Mesothelial cell of epicardium (in vitro differentiated cells): Measurements from ENCODE around the gene BATF2. TPM values are rescaled to one million over a fixed set of nuclear protein-coding genes. Genes with fewer than 3 reads are reported as not detected.

Experiments
- DNase-seq, 2 experiments: peaks; one replicate each; pipeline ENCODE4 v3.0.0; 2021; ENCODE audit warnings: low spot score in 2 of 2; ENCODE audit not compliant: unreplicated experiment in 2 of 2
- H3K27ac Mint-ChIP-seq: 2 replicates; pipeline ENCODE4 v1.8.0; 2021; ENCODE audit warnings: mixed read lengths
- H3K27me3 Mint-ChIP-seq: 2 replicates; pipeline ENCODE4 v1.8.0; 2021; ENCODE audit warnings: low read depth, mixed read lengths
- H3K36me3 Mint-ChIP-seq: 2 replicates; pipeline ENCODE4 v1.8.0; 2021; ENCODE audit warnings: mixed read lengths
- H3K4me1 Mint-ChIP-seq: 2 replicates; pipeline ENCODE4 v1.8.0; 2021; ENCODE audit warnings: mixed read lengths
- H3K4me3 Mint-ChIP-seq: 2 replicates; pipeline ENCODE4 v1.8.0; 2021; ENCODE audit warnings: mild to moderate bottlenecking, moderate library complexity, mixed read lengths
- H3K9me3 Mint-ChIP-seq: 2 replicates; pipeline ENCODE4 v1.8.0; 2021; ENCODE audit warnings: mixed read lengths
- total RNA-seq: library from RNA; stranded (reverse); gene quantifications from 3 replicates; pipeline ENCODE4 v1.2.1, GENCODE V29; 2021
- TF ChIP-seq, protein P1 (sequence below): fragments of 200-600 bp; sonication (generic); IDR thresholded peaks from one replicate; pipeline ENCODE4 v1.5.0; 2021; ENCODE audit warnings: antibody characterized with exemption; ENCODE audit not compliant: unreplicated experiment

Gene BATF2
- total RNA-seq, 1 donor from 2014 or later, result 1.7 TPM

GRCh38 chr11:65019824-65020223 lies 23.1 kb upstream of the BATF2 start:
- Mint-ChIP-seq H3K9me3 (no peaks in the 10 kb centered on the region), H3K27me3 (no peaks in the 10 kb centered on the region), H3K36me3 (peaks cover 18% of the 10 kb centered on the region), H3K4me3 (no peak overlapping the region), H3K4me1 (peaks cover 2% of the 10 kb centered on the region), H3K27ac (no peak overlapping the region)
- TF ChIP-seq, protein P1, sequence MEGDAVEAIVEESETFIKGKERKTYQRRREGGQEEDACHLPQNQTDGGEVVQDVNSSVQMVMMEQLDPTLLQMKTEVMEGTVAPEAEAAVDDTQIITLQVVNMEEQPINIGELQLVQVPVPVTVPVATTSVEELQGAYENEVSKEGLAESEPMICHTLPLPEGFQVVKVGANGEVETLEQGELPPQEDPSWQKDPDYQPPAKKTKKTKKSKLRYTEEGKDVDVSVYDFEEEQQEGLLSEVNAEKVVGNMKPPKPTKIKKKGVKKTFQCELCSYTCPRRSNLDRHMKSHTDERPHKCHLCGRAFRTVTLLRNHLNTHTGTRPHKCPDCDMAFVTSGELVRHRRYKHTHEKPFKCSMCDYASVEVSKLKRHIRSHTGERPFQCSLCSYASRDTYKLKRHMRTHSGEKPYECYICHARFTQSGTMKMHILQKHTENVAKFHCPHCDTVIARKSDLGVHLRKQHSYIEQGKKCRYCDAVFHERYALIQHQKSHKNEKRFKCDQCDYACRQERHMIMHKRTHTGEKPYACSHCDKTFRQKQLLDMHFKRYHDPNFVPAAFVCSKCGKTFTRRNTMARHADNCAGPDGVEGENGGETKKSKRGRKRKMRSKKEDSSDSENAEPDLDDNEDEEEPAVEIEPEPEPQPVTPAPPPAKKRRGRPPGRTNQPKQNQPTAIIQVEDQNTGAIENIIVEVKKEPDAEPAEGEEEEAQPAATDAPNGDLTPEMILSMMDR, result no peak
- DNase-seq, result no peak

GRCh38 chr11:65017937-65018336 lies 21.2 kb upstream of the BATF2 start:
- TF ChIP-seq, protein P1, result no peak
- Mint-ChIP-seq H3K27ac (no peak overlapping the region), H3K4me1 (peaks cover 9% of the 10 kb centered on the region), H3K36me3 (peaks cover 18% of the 10 kb centered on the region), H3K4me3 (no peak overlapping the region), H3K27me3 (no peaks in the 10 kb centered on the region), H3K9me3 (no peaks in the 10 kb centered on the region)
- DNase-seq, result no peak

GRCh38 chr11:65016705-65017104 lies 19.9 kb upstream of the BATF2 start:
- TF ChIP-seq, protein P1, result no peak
- no peak for DNase-seq
- Mint-ChIP-seq H3K4me1 (peaks cover 11% of the 10 kb centered on the region), H3K36me3 (peaks cover 18% of the 10 kb centered on the region), H3K27ac (no peak overlapping the region), H3K4me3 (no peak overlapping the region), H3K27me3 (no peaks in the 10 kb centered on the region), H3K9me3 (no peaks in the 10 kb centered on the region)

- Mint-ChIP-seq H3K4me1 (peaks cover 11% of the 10 kb centered on the region), H3K27ac (peak overlapping the region; percentile 92)
- DNase-seq, result no peak
Measured at GRCh38 chr11:65014726-65015227, 18.0 kb upstream of the BATF2 start.

DNA sequence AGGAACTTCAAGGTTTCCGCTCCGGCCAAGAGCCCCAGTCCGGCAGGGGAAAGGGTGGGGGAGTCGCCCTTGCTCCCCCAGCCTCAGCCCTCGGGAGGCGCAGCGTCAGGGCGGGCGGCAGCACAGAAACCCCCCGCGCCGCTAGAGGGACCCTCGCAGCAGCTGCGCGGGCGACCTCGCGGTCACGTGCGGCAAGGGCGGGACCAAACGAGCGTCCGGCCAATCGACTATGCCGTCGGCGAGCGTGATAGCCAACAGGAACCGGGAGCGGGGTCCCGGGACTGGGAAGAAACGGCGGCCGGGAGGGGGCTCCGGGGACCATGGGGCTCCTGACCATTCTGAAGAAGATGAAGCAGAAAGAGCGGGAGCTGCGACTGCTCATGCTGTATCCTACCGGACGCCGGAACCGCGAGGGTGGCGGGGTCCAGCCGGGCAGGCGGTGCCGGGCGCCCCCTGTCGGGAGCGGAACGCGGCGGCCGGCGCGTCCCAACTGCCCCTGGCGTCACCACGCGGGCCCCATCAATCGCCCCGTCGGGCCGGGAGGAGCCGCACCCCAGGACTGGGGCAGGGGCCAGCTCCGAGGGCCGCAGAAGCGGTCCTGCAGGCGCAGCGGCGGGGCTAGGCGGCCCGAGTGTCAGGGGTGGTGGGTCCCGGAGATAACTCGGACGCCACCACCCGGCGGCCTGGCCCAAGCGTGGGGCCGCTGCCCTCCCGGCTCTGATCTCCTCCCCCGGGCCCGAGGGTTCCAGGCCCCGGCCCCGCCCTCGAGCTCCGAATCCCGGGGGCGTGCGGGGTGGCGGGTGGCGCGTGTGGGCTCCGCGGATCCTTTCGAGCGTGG lies 17.3 kb upstream of the BATF2 start, which contains the start of gene ARL2:
Gene ARL2, plus strand, starts transcription at position 273 of the 838 bp plus-strand sequence. Its CDS starts 48 bp downstream, at position 321.
- Mint-ChIP-seq H3K27ac (peak within 1 kb of the TSS; percentile 93), H3K27me3 (no peaks in the 10 kb centered on the region), H3K9me3 (no peaks in the 10 kb centered on the region), H3K4me1 (peaks cover 11% of the 10 kb centered on the region), H3K36me3 (peaks cover 15% of the 10 kb centered on the region), H3K4me3 (peak within 1 kb of the TSS; percentile 79)
- peak; percentile 86 to 91 for DNase-seq
- TF ChIP-seq, protein P1, result peak; percentile 68

More at GRCh38 chr11:65014726-65015227, 18.0 kb upstream of the BATF2 start:
- TF ChIP-seq, protein P1, result no peak
- Mint-ChIP-seq H3K36me3 (peaks cover 15% of the 10 kb centered on the region), H3K27me3 (no peaks in the 10 kb centered on the region), H3K9me3 (no peaks in the 10 kb centered on the region), H3K4me3 (peak overlapping the region; percentile 79)
